Ovary (tissue), 3 donors: Measurements from ENCODE around the gene FGFRL1.

Experiments
- CTCF ChIP-seq, 3 donors: fragments of 450-650 bp in 2 of 3; fragments of 200-600 bp in 1 of 3; IDR thresholded peaks; one replicate each; pipeline versions ENCODE4 v1.5.1 to v1.8.0; 2016 to 2022; ENCODE audit warnings: antibody characterized with exemption in 3 of 3, mild to moderate bottlenecking in 1 of 3
- EP300 ChIP-seq: sonication (generic); formaldehyde crosslinking; IDR thresholded peaks from one replicate; pipeline ENCODE4 v1.6.1; 2017; ENCODE audit warnings: antibody characterized with exemption
- POLR2A ChIP-seq: fragments of 450-650 bp; IDR thresholded peaks from one replicate; pipeline ENCODE4 v1.6.1; 2017; ENCODE audit warnings: antibody characterized with exemption, mild to moderate bottlenecking, moderate library complexity
- donor health status: DM: no; HTN: no; CAD: no.

GRCh38 chr4:1026115-1026514 is 14.7 kb downstream of the FGFRL1 start:
- TF ChIP-seq CTCF (IDR thresholded peaks at IDR 0.05) (no peak), POLR2A (no peak), EP300 (no peak)
